Vagina (tissue), 2 donors: ENCODE measurements around the gene SLC25A26.

ENCODE experiments used
- POLR2A ChIP-seq, 2 donors: fragments of 450-650 bp; IDR thresholded peaks; one replicate each; pipeline ENCODE4 v1.6.1; 2017; ENCODE audit warnings: antibody characterized with exemption in 2 of 2, mild to moderate bottlenecking in 2 of 2, moderate library complexity in 2 of 2
- POLR2AphosphoS5 ChIP-seq, 2 donors: sonication (generic); formaldehyde crosslinking; IDR thresholded peaks; one replicate each; pipeline ENCODE4 v1.9.0; 2017; ENCODE audit warnings: antibody characterized with exemption in 2 of 2, mild to moderate bottlenecking in 2 of 2, low read depth in 1 of 2; ENCODE audit not compliant: insufficient read depth in 1 of 2
- TF ChIP-seq, protein P1 (sequence below), 3 experiments: fragments of 450-650 bp in 2 of 3; fragments of 200-600 bp in 1 of 3; sonication (generic) in 1 of 3; IDR thresholded peaks; one replicate each; pipeline ENCODE4 v1.5.1; 2017 to 2019; ENCODE audit warnings: antibody characterized with exemption in 3 of 3, mild to moderate bottlenecking in 2 of 3, moderate library complexity in 2 of 3

DNA sequence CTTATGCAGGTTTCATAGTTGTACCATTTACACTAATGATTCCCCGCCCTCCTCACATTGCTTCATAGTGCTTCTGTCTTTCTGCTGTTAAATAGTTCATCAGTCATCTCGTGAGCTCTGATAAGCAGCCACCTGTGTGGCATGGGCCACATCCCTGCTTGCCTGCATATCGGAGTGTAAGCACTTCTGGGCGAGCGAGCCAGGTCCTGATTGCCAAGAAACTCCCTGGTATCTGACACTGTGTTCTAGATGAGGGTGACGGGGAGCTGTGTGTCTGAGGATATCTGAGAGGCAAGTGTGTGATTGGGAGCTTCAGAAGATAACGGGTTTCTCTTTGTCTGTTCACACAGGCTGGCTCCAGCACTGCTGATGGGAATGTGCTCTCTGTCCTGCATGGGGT, 149.4 kb downstream of the SLC25A26 start:
- TF ChIP-seq POLR2A (IDR thresholded peaks at IDR 0.05) (no peak), POLR2AphosphoS5 (IDR thresholded peaks at IDR 0.05; ENCODE audit: insufficient read depth in 1 of 2, low read depth in 1 of 2) (no peak)
- TF ChIP-seq, protein P1, sequence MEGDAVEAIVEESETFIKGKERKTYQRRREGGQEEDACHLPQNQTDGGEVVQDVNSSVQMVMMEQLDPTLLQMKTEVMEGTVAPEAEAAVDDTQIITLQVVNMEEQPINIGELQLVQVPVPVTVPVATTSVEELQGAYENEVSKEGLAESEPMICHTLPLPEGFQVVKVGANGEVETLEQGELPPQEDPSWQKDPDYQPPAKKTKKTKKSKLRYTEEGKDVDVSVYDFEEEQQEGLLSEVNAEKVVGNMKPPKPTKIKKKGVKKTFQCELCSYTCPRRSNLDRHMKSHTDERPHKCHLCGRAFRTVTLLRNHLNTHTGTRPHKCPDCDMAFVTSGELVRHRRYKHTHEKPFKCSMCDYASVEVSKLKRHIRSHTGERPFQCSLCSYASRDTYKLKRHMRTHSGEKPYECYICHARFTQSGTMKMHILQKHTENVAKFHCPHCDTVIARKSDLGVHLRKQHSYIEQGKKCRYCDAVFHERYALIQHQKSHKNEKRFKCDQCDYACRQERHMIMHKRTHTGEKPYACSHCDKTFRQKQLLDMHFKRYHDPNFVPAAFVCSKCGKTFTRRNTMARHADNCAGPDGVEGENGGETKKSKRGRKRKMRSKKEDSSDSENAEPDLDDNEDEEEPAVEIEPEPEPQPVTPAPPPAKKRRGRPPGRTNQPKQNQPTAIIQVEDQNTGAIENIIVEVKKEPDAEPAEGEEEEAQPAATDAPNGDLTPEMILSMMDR (IDR thresholded peaks at IDR 0.05): no peak
